GM12878 (cell line): Measurements from ENCODE around the gene AFMID. TPM values are rescaled to one million over a fixed set of nuclear protein-coding genes. Genes with fewer than 3 reads are reported as not detected.

Source experiments
- ATF2 ChIP-seq: IDR thresholded peaks from 2 replicates; pipeline ENCODE4 v1.6.1; 2012; ENCODE audit warnings: low read length, inconsistent platforms
- BHLHE40 ChIP-seq, 2 experiments: fragments of 450-650 bp in 1 of 2; IDR thresholded peaks; 2 replicates each; pipeline ENCODE4 v1.6.1; 2011 to 2017; ENCODE audit warnings: low read depth in 2 of 2, borderline replicate concordance in 1 of 2, improper control_type of control experiment in 1 of 2, low read length in 1 of 2, mild to moderate bottlenecking in 1 of 2
- CUX1 ChIP-seq: IDR thresholded peaks from 2 replicates; pipeline ENCODE4 v1.6.1; 2012; ENCODE audit warnings: improper control_type of control experiment, low read depth, low read length; ENCODE audit not compliant: insufficient replicate concordance
- HDAC2 ChIP-seq: fragments of 200-600 bp; sonication (generic); IDR thresholded peaks from 2 replicates; pipeline ENCODE4 v1.6.1; 2017
- IKZF2 ChIP-seq, 2 experiments: fragments of 450-650 bp; IDR thresholded peaks; 2 replicates each; pipeline ENCODE4 v1.6.1; 2017; ENCODE audit warnings: mild to moderate bottlenecking in 2 of 2, moderate library complexity in 2 of 2
- MLLT1 ChIP-seq: fragments of 450-650 bp; IDR thresholded peaks from 2 replicates; pipeline ENCODE4 v1.6.1; 2016; ENCODE audit warnings: mild to moderate bottlenecking
- MTA2 ChIP-seq: fragments of 450-650 bp; IDR thresholded peaks from 2 replicates; pipeline ENCODE4 v1.6.1; 2016; ENCODE audit warnings: low read depth, mild to moderate bottlenecking, moderate library complexity
- MYC ChIP-seq: IDR thresholded peaks from 2 replicates; pipeline ENCODE4 v1.6.1; 2011; ENCODE audit warnings: mild to moderate bottlenecking, low read length, moderate library complexity, inconsistent platforms; ENCODE audit not compliant: insufficient read depth, insufficient replicate concordance, insufficient read length, severe bottlenecking
- POLR2A ChIP-seq: IDR thresholded peaks from 2 replicates; pipeline ENCODE4 v1.6.1; 2011; ENCODE audit warnings: low read depth, mild to moderate bottlenecking, low read length
- POLR2AphosphoS5 ChIP-seq: IDR thresholded peaks from 2 replicates; pipeline ENCODE4 v1.6.1; 2011; ENCODE audit warnings: mild to moderate bottlenecking, low read length, inconsistent platforms
- RCOR1 ChIP-seq: conservative IDR thresholded peaks from 2 replicates; pipeline ENCODE4 v1.6.1; 2012; ENCODE audit warnings: low read depth, low read length, improper control_type of control experiment
- polyA plus RNA-seq, 11 experiments: library from polyadenylated mRNA; depleted of rRNA in 4 of 11; unstranded in 6 of 11; stranded (reverse) in 5 of 11; fragments of >200 nt; fragmentation: Nextera tagmentation in 4 of 11; fragmentation: Illumina TruSeq in 1 of 11; extraction: Ambion mirVana in 4 of 11; extraction: Trizol in 1 of 11; gene quantifications; 1 replicate in 1 of 11; 2 replicates in 10 of 11; pipeline versions ENCODE4 v1.2.1 to v1.2.3, GENCODE V29; 2011 to 2016; ENCODE audit warnings: inconsistent platforms in 2 of 11, missing spikeins in 2 of 11, low read depth in 1 of 11
- total RNA-seq, 4 experiments: library from RNA; depleted of rRNA in 3 of 4; stranded (reverse); fragments of >200 nt in 3 of 4; fragmentation: Illumina TruSeq in 1 of 4; extraction: Trizol in 1 of 4; gene quantifications; 2 replicates each; pipeline versions ENCODE4 v1.2.1 to v1.2.3, GENCODE V29; 2013 to 2021

The AFMID gene
- total and polyA plus RNA-seq, 10 of the 15 experiments (the other 5 are each of a cell fraction or from before 2014, with no cell fraction given) = 36.1 to 98.8 (median 51.6) TPM

- TF ChIP-seq MLLT1 (peak; percentile 88), MTA2 (0 out of 2 replicates have a peak, but pooled peaks have one; percentile 16), BHLHE40 (IDR thresholded peaks at IDR 0.05; ENCODE audit: borderline replicate concordance in 1 of 2, low read depth in 2 of 2, low read length in 1 of 2) (peak in 1 of 2 experiments; percentile 15; a peak in 1 of 4 replicates), MYC (no peak), CUX1 (no peak), POLR2AphosphoS5 (0 out of 2 replicates have a peak, but pooled peaks have one; percentile 46), HDAC2 (no peak), IKZF2 (IDR thresholded peaks at IDR 0.05) (peak; percentile 25 to 34; a peak in 2 of 4 replicates), RCOR1 (no peak), POLR2A (peak; percentile 3), ATF2 (no peak)
These were observed 16.2 kb upstream of the AFMID start (continued) for GRCh38 chr17:78170692-78171590.
